ENCODE data around the gene C1QTNF7.

The C1QTNF7 gene

DNA sequence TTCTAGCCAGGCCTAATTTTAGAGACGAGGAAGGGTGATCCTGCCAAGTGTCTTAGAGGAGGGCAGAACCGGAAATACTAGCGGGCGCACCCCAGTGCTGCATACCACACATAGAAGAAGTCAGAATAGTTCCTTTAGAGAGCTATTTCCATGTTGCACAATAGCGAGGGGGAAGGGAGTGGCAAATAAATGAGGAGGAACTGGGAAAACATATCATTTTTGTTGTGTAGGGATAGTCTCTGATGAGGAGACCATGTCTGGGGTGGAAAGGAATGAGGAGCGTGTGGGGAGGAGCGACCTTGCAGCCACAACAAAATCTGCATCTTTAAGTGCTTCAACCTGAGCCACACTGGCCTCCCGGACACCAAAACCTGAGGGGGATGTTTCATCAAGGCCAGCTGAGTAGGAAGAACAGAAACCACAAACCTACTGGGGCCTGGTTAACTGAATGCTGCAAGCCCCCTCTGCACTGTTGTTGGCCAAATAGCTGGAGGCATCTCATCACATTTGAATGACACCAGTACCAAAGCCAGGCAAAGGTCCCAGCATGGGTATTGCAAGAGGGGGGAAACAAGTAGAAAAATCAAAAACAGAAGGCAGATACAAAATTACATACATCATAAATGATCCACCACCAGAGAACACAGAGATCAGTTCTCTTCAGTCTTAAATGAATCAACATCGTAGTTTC is 26.7 kb upstream of the C1QTNF7 start:
- TF ChIP-seq, protein P1, sequence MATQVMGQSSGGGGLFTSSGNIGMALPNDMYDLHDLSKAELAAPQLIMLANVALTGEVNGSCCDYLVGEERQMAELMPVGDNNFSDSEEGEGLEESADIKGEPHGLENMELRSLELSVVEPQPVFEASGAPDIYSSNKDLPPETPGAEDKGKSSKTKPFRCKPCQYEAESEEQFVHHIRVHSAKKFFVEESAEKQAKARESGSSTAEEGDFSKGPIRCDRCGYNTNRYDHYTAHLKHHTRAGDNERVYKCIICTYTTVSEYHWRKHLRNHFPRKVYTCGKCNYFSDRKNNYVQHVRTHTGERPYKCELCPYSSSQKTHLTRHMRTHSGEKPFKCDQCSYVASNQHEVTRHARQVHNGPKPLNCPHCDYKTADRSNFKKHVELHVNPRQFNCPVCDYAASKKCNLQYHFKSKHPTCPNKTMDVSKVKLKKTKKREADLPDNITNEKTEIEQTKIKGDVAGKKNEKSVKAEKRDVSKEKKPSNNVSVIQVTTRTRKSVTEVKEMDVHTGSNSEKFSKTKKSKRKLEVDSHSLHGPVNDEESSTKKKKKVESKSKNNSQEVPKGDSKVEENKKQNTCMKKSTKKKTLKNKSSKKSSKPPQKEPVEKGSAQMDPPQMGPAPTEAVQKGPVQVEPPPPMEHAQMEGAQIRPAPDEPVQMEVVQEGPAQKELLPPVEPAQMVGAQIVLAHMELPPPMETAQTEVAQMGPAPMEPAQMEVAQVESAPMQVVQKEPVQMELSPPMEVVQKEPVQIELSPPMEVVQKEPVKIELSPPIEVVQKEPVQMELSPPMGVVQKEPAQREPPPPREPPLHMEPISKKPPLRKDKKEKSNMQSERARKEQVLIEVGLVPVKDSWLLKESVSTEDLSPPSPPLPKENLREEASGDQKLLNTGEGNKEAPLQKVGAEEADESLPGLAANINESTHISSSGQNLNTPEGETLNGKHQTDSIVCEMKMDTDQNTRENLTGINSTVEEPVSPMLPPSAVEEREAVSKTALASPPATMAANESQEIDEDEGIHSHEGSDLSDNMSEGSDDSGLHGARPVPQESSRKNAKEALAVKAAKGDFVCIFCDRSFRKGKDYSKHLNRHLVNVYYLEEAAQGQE (IDR thresholded peaks at IDR 0.05; ENCODE audit: low read depth): no peak
- TF ChIP-seq FOXM1 (IDR thresholded peaks at IDR 0.05; ENCODE audit: borderline replicate concordance, low read depth) (no peak), ZBTB7A (IDR thresholded peaks at IDR 0.05; ENCODE audit: low read depth) (no peak), NFIC (IDR thresholded peaks at IDR 0.05) (0 out of 2 replicates have a peak, but pooled peaks have one; percentile 41), TCF12 (IDR thresholded peaks at IDR 0.05; ENCODE audit: low read depth) (peak; percentile 53; the same call in 1 of the 2 replicates), TEAD4 (IDR thresholded peaks at IDR 0.05) (peak; percentile 87), EP300 (IDR thresholded peaks at IDR 0.05; ENCODE audit: borderline replicate concordance) (peak; percentile 65; the same call in 1 of the 2 replicates), CEBPB (IDR thresholded peaks at IDR 0.05) (peak; percentile 99), RAD21 (IDR thresholded peaks at IDR 0.05; ENCODE audit: low read depth) (no peak), EGR1 (IDR thresholded peaks at IDR 0.05) (no peak)
- TF ChIP-seq, protein P2, sequence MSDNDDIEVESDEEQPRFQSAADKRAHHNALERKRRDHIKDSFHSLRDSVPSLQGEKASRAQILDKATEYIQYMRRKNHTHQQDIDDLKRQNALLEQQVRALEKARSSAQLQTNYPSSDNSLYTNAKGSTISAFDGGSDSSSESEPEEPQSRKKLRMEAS (IDR thresholded peaks at IDR 0.05): 0 out of 2 replicates have a peak, but pooled peaks have one; percentile 12

DNA sequence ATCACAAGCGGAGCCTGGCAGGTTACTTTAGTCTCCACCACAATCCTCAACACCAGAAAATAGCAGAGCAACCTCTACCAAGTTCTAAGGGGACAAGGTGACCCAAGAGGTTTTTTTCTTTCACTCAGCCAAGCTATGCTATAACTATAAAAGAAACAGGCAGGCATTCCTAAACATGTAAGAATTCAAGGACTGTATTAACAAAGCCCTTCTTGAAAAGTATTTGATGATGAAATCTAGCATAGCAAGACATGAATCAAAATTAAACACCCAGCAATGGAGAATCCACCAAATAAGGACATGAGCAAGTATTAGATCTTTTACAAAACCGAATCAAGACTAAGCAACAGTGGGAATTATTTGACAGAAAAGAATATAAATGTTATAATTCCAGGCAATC is 25.7 kb upstream of the C1QTNF7 start:
- TF ChIP-seq, protein P1 (IDR thresholded peaks at IDR 0.05; ENCODE audit: low read depth): no peak
- TF ChIP-seq FOXM1 (IDR thresholded peaks at IDR 0.05; ENCODE audit: borderline replicate concordance, low read depth) (no peak), TCF12 (IDR thresholded peaks at IDR 0.05; ENCODE audit: low read depth) (no peak), EP300 (IDR thresholded peaks at IDR 0.05; ENCODE audit: borderline replicate concordance) (no peak), CEBPB (IDR thresholded peaks at IDR 0.05) (no peak)

DNA sequence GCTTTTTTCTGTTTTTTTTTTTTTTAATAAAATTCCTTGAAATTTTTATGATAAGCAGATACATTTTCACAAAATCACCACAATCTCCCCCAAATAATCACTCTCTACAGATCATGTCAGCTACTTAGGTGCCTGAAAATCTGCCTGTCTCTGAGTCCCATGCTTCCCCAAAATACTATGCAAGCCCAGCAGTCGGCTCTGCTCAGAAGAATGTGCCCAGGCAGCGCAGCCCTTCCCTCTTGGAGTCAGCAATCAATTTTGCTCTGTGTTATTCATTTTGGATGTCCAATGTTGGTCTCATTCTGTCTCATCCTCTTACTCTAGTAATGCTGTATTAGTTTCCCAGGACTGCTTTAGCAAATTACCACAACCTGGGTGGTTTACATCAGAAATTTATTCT is 24.9 kb upstream of the C1QTNF7 start:
- TF ChIP-seq FOXM1 (IDR thresholded peaks at IDR 0.05; ENCODE audit: borderline replicate concordance, low read depth) (no peak), ZBTB7A (IDR thresholded peaks at IDR 0.05; ENCODE audit: low read depth) (no peak), EP300 (IDR thresholded peaks at IDR 0.05; ENCODE audit: borderline replicate concordance) (no peak), CREB1 (IDR thresholded peaks at IDR 0.05; ENCODE audit: low read depth) (no peak), NFIC (IDR thresholded peaks at IDR 0.05) (no peak), YY1 (IDR thresholded peaks at IDR 0.05; ENCODE audit: low read depth) (no peak)
- TF ChIP-seq, protein P1 (IDR thresholded peaks at IDR 0.05; ENCODE audit: low read depth): no peak
- TF ChIP-seq, protein P2 (IDR thresholded peaks at IDR 0.05): no peak
- TF ChIP-seq, protein P3, sequence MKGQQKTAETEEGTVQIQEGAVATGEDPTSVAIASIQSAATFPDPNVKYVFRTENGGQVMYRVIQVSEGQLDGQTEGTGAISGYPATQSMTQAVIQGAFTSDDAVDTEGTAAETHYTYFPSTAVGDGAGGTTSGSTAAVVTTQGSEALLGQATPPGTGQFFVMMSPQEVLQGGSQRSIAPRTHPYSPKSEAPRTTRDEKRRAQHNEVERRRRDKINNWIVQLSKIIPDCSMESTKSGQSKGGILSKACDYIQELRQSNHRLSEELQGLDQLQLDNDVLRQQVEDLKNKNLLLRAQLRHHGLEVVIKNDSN (IDR thresholded peaks at IDR 0.05): no peak

- no peak for TF ChIP-seq NFIC (IDR thresholded peaks at IDR 0.05)
- TF ChIP-seq, protein P1 (IDR thresholded peaks at IDR 0.05; ENCODE audit: low read depth): no peak
- no peak for TF ChIP-seq TAF1 (IDR thresholded peaks at IDR 0.05; ENCODE audit: low read depth)
- no peak for TF ChIP-seq FOXM1 (IDR thresholded peaks at IDR 0.05; ENCODE audit: borderline replicate concordance, low read depth)
- TF ChIP-seq YY1 (IDR thresholded peaks at IDR 0.05; ENCODE audit: low read depth): no peak
- no peak for TF ChIP-seq CEBPB (IDR thresholded peaks at IDR 0.05)
- no peak for TF ChIP-seq RAD21 (IDR thresholded peaks at IDR 0.05; ENCODE audit: low read depth)
- TF ChIP-seq, protein P2 (IDR thresholded peaks at IDR 0.05): no peak
- TF ChIP-seq EP300 (IDR thresholded peaks at IDR 0.05; ENCODE audit: borderline replicate concordance): no peak
- TF ChIP-seq ZBTB7A (IDR thresholded peaks at IDR 0.05; ENCODE audit: low read depth): no peak
- TF ChIP-seq CREB1 (IDR thresholded peaks at IDR 0.05; ENCODE audit: low read depth): no peak
These were observed 22.8 kb upstream of the C1QTNF7 start for GRCh38 chr4:15405018-15405417.

All from Ishikawa (cell line).